BLaER1 (cell line): ENCODE measurements around the gene COL9A3.

Source experiments
- H3K27ac ChIP-seq: shearing (Covaris generic); formaldehyde crosslinking; 2 replicates; pipeline ENCODE4 v1.8.1; 2022
- H3K27me3 ChIP-seq: shearing (Covaris generic); formaldehyde crosslinking; 2 replicates; pipeline ENCODE4 v1.8.1; 2022
- H3K36me3 ChIP-seq: shearing (Covaris generic); formaldehyde crosslinking; 2 replicates; pipeline ENCODE4 v1.8.1; 2022
- H3K4me1 ChIP-seq: shearing (Covaris generic); formaldehyde crosslinking; 2 replicates; pipeline ENCODE4 v1.8.1; 2022
- H3K4me2 ChIP-seq: shearing (Covaris generic); formaldehyde crosslinking; 2 replicates; pipeline ENCODE4 v1.8.1; 2022
- H3K4me3 ChIP-seq: shearing (Covaris generic); formaldehyde crosslinking; 2 replicates; pipeline ENCODE4 v1.8.1; 2022
- H3K9ac ChIP-seq: shearing (Covaris generic); formaldehyde crosslinking; 2 replicates; pipeline ENCODE4 v1.8.1; 2022
- H3K9me3 ChIP-seq: shearing (Covaris generic); formaldehyde crosslinking; 2 replicates; pipeline ENCODE4 v1.8.1; 2022
- H4K20me1 ChIP-seq: shearing (Covaris generic); formaldehyde crosslinking; 2 replicates; pipeline ENCODE4 v1.8.1; 2022
- Cebpa-rat ChIP-seq: shearing (Covaris generic); IDR thresholded peaks from 2 replicates; pipeline ENCODE4 v1.8.1; 2022

COL9A3 gene

DNA sequence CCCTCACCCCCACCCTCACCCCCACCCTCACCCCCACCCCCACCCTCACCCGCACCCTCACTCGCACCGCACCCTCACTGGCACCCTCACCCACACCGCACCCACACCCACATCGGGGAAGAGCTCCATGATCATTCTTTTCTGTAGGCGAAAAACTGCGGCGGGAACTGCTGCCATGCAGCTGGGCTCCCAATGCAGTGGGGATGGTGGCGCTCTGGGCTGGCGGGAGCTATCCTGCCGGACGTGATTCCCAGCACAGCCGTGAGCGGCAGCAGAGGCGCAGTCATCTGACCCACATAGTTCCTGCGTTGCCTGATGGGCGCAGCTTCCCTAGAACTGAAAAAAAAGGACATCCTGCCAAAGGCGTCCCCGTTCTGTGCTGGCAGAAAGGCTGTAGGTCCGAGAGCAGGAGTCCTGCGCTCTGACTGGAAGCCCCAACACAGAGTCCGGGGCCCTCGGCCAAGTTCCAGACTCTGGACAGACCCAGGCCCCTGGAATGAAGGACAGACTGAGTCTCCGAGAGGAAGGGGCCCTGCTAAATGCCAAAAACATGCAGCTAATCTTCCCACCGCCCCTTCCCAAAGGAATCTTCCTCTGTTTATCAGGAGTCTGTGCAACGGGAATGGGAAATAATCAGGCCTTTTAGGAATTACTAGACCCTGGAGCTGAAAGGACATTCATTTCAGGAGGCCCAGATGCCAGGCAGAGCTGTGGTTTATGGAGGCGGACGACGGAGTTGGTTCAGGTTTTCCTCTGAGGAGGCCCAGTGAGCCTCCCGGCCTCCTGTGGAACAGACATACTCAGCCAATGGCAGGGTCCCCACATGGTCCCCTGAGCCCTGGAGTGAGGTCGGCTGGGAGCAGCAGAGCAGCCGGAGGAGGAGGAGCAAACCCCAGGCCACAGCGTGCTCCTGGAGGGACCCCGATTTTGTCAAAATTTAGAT lies 58.8 kb downstream of the COL9A3 start:
- Histone ChIP-seq H3K9me3 (peaks cover 1% of the 10 kb centered on the region; the same call in 1 of the 2 replicates), H3K4me1 (peaks cover 83% of the 10 kb centered on the region), H3K9ac (peak overlapping the region; percentile 75), H3K4me2 (peak overlapping the region; percentile 87), H3K27me3 (no peaks in the 10 kb centered on the region), H3K27ac (peak overlapping the region; percentile 86), H4K20me1 (peaks cover 9% of the 10 kb centered on the region; the same call in 1 of the 2 replicates), H3K36me3 (peaks cover 17% of the 10 kb centered on the region), H3K4me3 (0 out of 2 replicates have a peak overlapping the region, but pooled peaks have one; percentile 51)
- TF ChIP-seq Cebpa-rat, result no peak

- H3K4me3 ChIP-seq, result peak overlapping the region; percentile 51
- H3K4me1 ChIP-seq, result peaks cover 91% of the 10 kb centered on the region
- peak overlapping the region; percentile 87 for H3K4me2 ChIP-seq
- no peak for TF ChIP-seq Cebpa-rat
- no peaks in the 10 kb centered on the region for H3K27me3 ChIP-seq
- H3K36me3 ChIP-seq, result peaks cover 26% of the 10 kb centered on the region
- H3K9me3 ChIP-seq, result no peaks in the 10 kb centered on the region
- peak overlapping the region; percentile 86 for H3K27ac ChIP-seq
- H4K20me1 ChIP-seq, result peaks cover 9% of the 10 kb centered on the region; the same call in 1 of the 2 replicates
- peak overlapping the region; percentile 75 for H3K9ac ChIP-seq
Observed at GRCh38 chr20:62876501-62876901, 59.7 kb downstream of the COL9A3 start.

GRCh38 chr20:62876902-62877816 lies 60.3 kb downstream of the COL9A3 start:
- Histone ChIP-seq H3K9ac (peak overlapping the region; percentile 75), H3K27ac (peak overlapping the region; percentile 86), H4K20me1 (peaks cover 9% of the 10 kb centered on the region; the same call in 1 of the 2 replicates), H3K4me1 (peaks cover 96% of the 10 kb centered on the region), H3K36me3 (peaks cover 32% of the 10 kb centered on the region), H3K4me3 (peak overlapping the region; percentile 51), H3K9me3 (no peaks in the 10 kb centered on the region), H3K27me3 (no peaks in the 10 kb centered on the region), H3K4me2 (peak overlapping the region; percentile 87)
- TF ChIP-seq Cebpa-rat, result no peak

DNA sequence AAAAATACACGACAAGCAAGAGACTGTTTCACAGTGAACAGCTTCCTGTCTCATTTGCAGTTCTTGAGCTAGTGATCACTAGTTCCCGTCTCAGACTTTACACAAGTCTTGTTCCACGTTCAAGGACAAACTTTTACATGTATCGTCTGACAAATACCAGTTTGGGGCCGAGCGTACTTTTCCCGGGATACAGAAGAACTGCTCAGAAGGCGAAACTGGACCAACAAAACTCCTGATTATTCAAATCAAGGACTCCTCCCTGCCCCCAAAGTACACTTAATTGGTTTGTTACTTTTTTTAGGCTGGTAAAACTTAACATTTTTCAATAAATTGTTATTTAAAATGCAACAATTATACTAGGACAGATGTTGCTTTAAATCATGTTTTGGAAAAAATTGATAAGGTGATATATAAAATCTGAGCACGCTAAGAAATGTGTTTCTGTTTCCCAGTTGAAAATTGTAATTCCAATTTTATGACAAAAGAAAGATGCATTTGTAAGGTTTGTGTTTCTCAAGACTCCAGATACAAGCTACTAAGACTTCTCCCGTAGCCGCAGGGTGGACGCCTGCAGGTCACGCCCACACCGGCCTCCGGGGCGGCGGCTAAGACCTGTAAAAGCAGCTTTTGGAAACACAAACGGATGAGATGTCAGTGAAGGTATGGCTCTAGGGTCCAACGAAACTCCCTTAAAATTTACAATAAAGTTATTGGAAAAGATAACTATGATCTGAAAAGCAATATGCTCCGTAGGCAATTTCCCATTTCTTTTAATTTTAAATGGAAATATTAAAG lies 61.6 kb downstream of the COL9A3 start:
- Histone ChIP-seq H3K9ac (0 out of 2 replicates have a peak overlapping the region, but pooled peaks have one; percentile 32), H3K27ac (peak overlapping the region; percentile 86)
- no peak for TF ChIP-seq Cebpa-rat

DNA sequence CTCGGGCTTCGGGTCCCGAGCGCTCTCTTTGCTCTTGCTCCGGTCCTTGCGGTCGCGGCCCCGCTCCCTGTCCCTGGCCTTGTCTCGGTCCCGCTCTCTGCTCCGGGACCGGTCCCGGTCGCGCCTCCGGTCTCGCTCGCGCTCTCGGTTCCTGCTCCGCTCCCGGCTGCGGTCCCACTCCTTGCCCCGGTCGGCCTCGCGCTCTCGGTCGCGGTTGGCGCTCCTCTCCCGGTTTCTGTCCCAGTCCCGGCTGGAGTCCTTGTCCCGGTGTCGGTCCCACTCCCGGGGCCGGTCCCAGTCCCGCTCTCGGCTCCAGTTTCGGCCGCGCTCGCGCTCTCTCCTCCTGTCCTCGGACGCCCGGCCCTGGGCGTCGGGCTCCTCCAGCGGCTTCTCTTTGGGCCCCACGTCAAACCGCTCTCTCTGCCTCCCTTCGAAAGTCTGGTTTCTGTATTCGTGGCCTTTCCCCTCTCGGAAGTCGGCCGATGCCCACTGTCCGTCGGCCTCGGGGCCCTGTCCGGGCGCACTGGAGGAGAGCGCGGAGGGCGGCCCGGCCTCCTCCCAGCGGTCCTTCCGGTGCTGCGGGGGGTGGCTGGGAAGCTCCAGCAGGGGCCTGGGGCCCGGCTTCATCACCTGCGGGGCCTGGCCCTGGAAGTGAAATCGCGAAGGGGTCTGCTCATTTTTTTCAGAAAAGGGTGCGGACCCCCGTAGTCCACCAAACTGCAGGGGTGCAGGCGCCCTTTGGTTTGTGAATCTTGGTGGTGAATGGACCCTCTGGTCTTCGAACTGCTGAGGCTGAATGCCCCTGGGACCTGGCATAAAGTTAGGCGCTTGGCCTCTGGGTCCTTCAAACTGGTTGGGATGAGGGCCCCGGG lies 62.7 kb downstream of the COL9A3 start:
- Histone ChIP-seq H3K36me3 (peaks cover 33% of the 10 kb centered on the region), H3K9me3 (no peaks in the 10 kb centered on the region), H3K4me2 (no peak overlapping the region), H3K4me3 (no peak overlapping the region), H3K9ac (no peak overlapping the region), H3K27me3 (no peaks in the 10 kb centered on the region), H3K4me1 (peaks cover 81% of the 10 kb centered on the region), H4K20me1 (peaks cover 9% of the 10 kb centered on the region; the same call in 1 of the 2 replicates), H3K27ac (peak overlapping the region; percentile 13; the same call in 1 of the 2 replicates)
- TF ChIP-seq Cebpa-rat, result no peak

More for the DNA sequence above, 61.6 kb downstream of the COL9A3 start:
- Histone ChIP-seq H3K4me3 (no peak overlapping the region), H3K27me3 (no peaks in the 10 kb centered on the region), H3K9me3 (no peaks in the 10 kb centered on the region), H3K4me2 (peak overlapping the region; percentile 87), H4K20me1 (peaks cover 9% of the 10 kb centered on the region; the same call in 1 of the 2 replicates), H3K4me1 (peaks cover 91% of the 10 kb centered on the region), H3K36me3 (peaks cover 33% of the 10 kb centered on the region)

DNA sequence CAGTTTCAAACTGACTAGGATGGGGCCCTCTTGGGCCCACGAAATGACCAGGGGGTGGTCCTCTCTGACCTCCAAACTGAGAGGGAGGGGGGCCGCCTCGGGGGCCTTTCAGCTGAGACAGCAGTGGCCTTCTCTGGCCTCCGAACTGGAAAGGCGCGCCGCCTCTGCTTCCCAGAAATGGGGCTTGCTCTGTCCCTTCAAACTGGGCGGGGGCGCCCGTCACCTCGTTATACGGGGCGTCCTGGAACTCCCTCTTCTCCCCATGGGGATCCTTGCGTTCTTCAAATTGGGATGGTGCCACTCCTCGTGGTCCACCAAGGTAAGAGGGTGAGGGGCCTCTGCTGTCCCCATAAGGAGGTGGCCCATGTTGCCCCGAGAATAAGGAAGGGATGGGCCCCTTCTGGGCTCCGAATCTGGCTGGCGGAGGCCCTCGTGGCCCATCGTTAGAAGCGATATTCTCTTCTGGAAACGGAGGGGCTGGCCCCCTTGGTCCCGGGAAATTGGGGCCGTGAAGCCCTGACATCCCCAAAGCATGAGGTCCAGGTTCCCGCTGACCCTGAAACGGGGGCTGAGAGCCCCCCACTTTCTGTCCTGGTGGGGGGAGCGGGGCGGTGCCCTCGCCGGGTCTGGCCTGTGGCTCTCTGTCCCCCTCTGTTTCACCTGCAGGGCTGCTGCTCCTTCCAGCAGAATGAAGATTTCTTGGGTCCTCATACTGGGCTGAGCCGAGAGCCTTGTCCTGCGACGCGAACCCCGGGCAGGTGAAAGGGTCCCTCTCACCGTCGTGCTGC lies 63.5 kb downstream of the COL9A3 start:
- H3K4me1 ChIP-seq, result peaks cover 75% of the 10 kb centered on the region
- H3K4me3 ChIP-seq, result no peak overlapping the region
- H4K20me1 ChIP-seq, result peaks cover 9% of the 10 kb centered on the region; the same call in 1 of the 2 replicates
- no peak overlapping the region for H3K9ac ChIP-seq
- H3K36me3 ChIP-seq, result peaks cover 33% of the 10 kb centered on the region
- H3K4me2 ChIP-seq, result peak overlapping the region; percentile 46
- no peaks in the 10 kb centered on the region for H3K27me3 ChIP-seq
- TF ChIP-seq Cebpa-rat, result no peak
- no peaks in the 10 kb centered on the region for H3K9me3 ChIP-seq
- peak overlapping the region; percentile 35; the same call in 1 of the 2 replicates for H3K27ac ChIP-seq

- H3K36me3 ChIP-seq, result peaks cover 40% of the 10 kb centered on the region
Observed at GRCh38 chr20:62880935-62881661, 64.2 kb downstream of the COL9A3 start.

More at GRCh38 chr20:62880935-62881661, 64.2 kb downstream of the COL9A3 start:
- Histone ChIP-seq H3K27ac (peak overlapping the region; percentile 35; the same call in 1 of the 2 replicates), H3K9ac (no peak overlapping the region), H3K4me3 (no peak overlapping the region), H4K20me1 (peaks cover 9% of the 10 kb centered on the region; the same call in 1 of the 2 replicates), H3K27me3 (no peaks in the 10 kb centered on the region), H3K4me2 (peak overlapping the region; percentile 46), H3K4me1 (peaks cover 74% of the 10 kb centered on the region), H3K9me3 (no peaks in the 10 kb centered on the region)
- TF ChIP-seq Cebpa-rat, result no peak
